Measurements from ENCODE around the gene UNC13C. TPM values are rescaled to one million over a fixed set of nuclear protein-coding genes. Genes with fewer than 3 reads are reported as not detected.

UNC13C gene
- total and polyA plus RNA-seq, 2 experiments from 2014 or later, result not detected

- 10 to 11% methylated on average over 1 of the region's 1 CpG for WGBS, 2 experiments (ENCODE audit: low coverage in 1 of 2, low lambda C conversion rate in 2 of 2, missing lambda C conversion rate in 2 of 2)
- in situ Hi-C loops (cut with MboI), result no loop called here
- Histone ChIP-seq H3K27ac (no peak overlapping the region), H3K4me2 (ENCODE audit: unreplicated experiment) (no peak overlapping the region), H3K27me3 (replicated peaks; ENCODE audit: insufficient read depth) (no peaks in the 10 kb centered on the region), H3K9ac (no peak overlapping the region), H3K9me2 (ENCODE audit: insufficient read depth) (no peaks in the 10 kb centered on the region), H3K9me3 (ENCODE audit: low read depth) (no peaks in the 10 kb centered on the region), H2AFZ (no peak overlapping the region), H3K79me2 (ENCODE audit: insufficient read depth) (no peaks in the 10 kb centered on the region), H3K4me1 (ENCODE audit: insufficient read depth) (no peaks in the 10 kb centered on the region), H3K4me3 (no peak overlapping the region), H3F3A (ENCODE audit: insufficient read depth) (no peaks in the 10 kb centered on the region), H4K20me1 (ENCODE audit: insufficient read depth) (no peaks in the 10 kb centered on the region), H3K36me3 (ENCODE audit: low read depth) (no peaks in the 10 kb centered on the region)
- no peak for TF ChIP-seq EZH2phosphoT487 (IDR thresholded peaks at IDR 0.05; ENCODE audit: insufficient read depth, low read depth)
- TF ChIP-seq EZH2 (IDR thresholded peaks at IDR 0.05; ENCODE audit: insufficient read depth, poor library complexity, severe bottlenecking), result no peak
- no peak for DNase-seq
These were observed 572.7 kb downstream of the UNC13C start for GRCh38 chr15:54550954-54551353.

DNA sequence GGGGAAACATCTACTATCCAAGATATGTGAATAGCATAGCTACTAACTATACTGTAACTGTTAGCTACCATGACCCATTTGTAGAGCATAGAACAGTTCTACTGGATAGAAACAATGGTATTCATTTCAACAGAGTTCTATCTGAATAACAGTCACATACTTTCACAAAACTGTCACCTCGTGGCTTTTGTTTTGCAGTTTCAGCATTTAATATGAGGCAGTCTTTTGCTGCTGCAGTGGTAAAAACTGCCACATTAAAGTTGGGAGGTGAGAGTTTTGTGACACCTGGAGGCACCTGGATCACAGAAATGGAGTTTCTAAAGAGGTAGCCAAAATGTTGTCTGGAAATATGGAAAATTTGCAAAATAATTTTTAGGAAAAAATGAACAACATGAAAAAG, 578.0 kb downstream of the UNC13C start:
- Histone ChIP-seq H3K36me3 (ENCODE audit: low read depth) (no peaks in the 10 kb centered on the region), H3K9me2 (ENCODE audit: insufficient read depth) (no peaks in the 10 kb centered on the region), H3F3A (ENCODE audit: insufficient read depth) (no peaks in the 10 kb centered on the region), H3K4me1 (ENCODE audit: insufficient read depth) (no peaks in the 10 kb centered on the region), H3K27me3 (replicated peaks; ENCODE audit: insufficient read depth) (no peaks in the 10 kb centered on the region), H3K4me3 (no peak overlapping the region), H3K79me2 (ENCODE audit: insufficient read depth) (no peaks in the 10 kb centered on the region), H2AFZ (no peak overlapping the region), H3K4me2 (ENCODE audit: unreplicated experiment) (no peak overlapping the region), H3K9ac (no peak overlapping the region), H3K9me3 (ENCODE audit: low read depth) (no peaks in the 10 kb centered on the region), H3K27ac (no peak overlapping the region), H4K20me1 (ENCODE audit: insufficient read depth) (no peaks in the 10 kb centered on the region)
- no peak for DNase-seq
- WGBS, 2 experiments (ENCODE audit: low coverage in 1 of 2, low lambda C conversion rate in 2 of 2, missing lambda C conversion rate in 2 of 2), result 0% methylated on average over 1 of the region's 1 CpG
- in situ Hi-C loops (cut with MboI), result no loop called here
- TF ChIP-seq EZH2phosphoT487 (IDR thresholded peaks at IDR 0.05; ENCODE audit: insufficient read depth, low read depth), result no peak

DNA sequence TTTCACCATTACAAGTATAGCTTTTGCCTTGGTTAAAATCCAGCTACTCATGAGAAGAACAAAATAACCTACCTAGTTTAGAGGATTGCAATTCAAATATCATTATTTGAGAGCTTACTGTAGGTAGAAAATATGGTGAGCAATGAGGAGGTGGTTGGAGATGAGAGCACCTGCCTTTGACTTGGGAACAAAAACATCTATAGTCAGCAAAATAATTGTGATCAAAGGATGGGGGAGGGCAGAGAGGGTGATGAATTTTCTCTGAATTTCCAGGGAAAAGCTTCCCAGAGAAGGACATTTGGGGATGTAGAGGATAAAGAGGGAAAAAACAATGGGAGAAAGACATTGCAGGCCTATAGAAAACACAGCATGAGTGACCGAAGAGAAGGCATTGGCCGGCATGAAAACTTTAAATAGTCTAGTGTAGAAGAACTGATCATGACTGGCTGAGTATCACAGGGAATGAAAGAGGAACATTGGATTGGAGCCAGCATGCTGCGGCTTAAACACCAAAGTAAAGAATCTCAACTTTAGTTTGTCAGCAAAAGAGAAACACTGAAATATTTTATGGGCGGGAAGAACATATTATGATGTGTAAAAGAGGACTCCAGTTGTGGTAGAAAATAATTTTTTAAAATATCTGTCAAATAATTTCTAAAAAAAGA, 581.3 kb downstream of the UNC13C start:
- Histone ChIP-seq H3F3A (ENCODE audit: insufficient read depth) (no peaks in the 10 kb centered on the region), H3K36me3 (ENCODE audit: low read depth) (no peaks in the 10 kb centered on the region), H3K9me3 (ENCODE audit: low read depth) (no peaks in the 10 kb centered on the region), H3K9me2 (ENCODE audit: insufficient read depth) (no peaks in the 10 kb centered on the region), H3K9ac (no peak overlapping the region), H3K4me3 (no peak overlapping the region), H3K27me3 (replicated peaks; ENCODE audit: insufficient read depth) (no peaks in the 10 kb centered on the region), H3K4me2 (ENCODE audit: unreplicated experiment) (no peak overlapping the region), H4K20me1 (ENCODE audit: insufficient read depth) (no peaks in the 10 kb centered on the region), H2AFZ (no peak overlapping the region), H3K4me1 (ENCODE audit: insufficient read depth) (no peaks in the 10 kb centered on the region), H3K27ac (no peak overlapping the region), H3K79me2 (ENCODE audit: insufficient read depth) (no peaks in the 10 kb centered on the region)
- in situ Hi-C loops (cut with MboI), result no loop called here
- 28 to 34% methylated on average over 4 of the region's 4 CpGs for WGBS, 2 experiments (ENCODE audit: low coverage in 1 of 2, low lambda C conversion rate in 2 of 2, missing lambda C conversion rate in 2 of 2)
- no peak for DNase-seq
- TF ChIP-seq EZH2phosphoT487 (IDR thresholded peaks at IDR 0.05; ENCODE audit: insufficient read depth, low read depth) (no peak), EZH2 (IDR thresholded peaks at IDR 0.05; ENCODE audit: insufficient read depth, poor library complexity, severe bottlenecking) (no peak)

GRCh38 chr15:54560417-54560816, 582.2 kb downstream of the UNC13C start:
- Histone ChIP-seq H2AFZ (no peak overlapping the region), H3K4me3 (no peak overlapping the region), H3K27ac (no peak overlapping the region), H4K20me1 (ENCODE audit: insufficient read depth) (no peaks in the 10 kb centered on the region), H3K9me2 (ENCODE audit: insufficient read depth) (no peaks in the 10 kb centered on the region), H3K9ac (no peak overlapping the region), H3K36me3 (ENCODE audit: low read depth) (no peaks in the 10 kb centered on the region), H3K4me1 (ENCODE audit: insufficient read depth) (no peaks in the 10 kb centered on the region), H3K4me2 (ENCODE audit: unreplicated experiment) (no peak overlapping the region), H3K79me2 (ENCODE audit: insufficient read depth) (no peaks in the 10 kb centered on the region), H3K27me3 (replicated peaks; ENCODE audit: insufficient read depth) (no peaks in the 10 kb centered on the region), H3K9me3 (ENCODE audit: low read depth) (no peaks in the 10 kb centered on the region), H3F3A (ENCODE audit: insufficient read depth) (no peaks in the 10 kb centered on the region)
- WGBS, 2 experiments (ENCODE audit: low coverage in 1 of 2, low lambda C conversion rate in 2 of 2, missing lambda C conversion rate in 2 of 2), result 12 to 31% methylated on average over 2 of the region's 2 CpGs
- TF ChIP-seq EZH2 (IDR thresholded peaks at IDR 0.05; ENCODE audit: insufficient read depth, poor library complexity, severe bottlenecking) (no peak), EZH2phosphoT487 (IDR thresholded peaks at IDR 0.05; ENCODE audit: insufficient read depth, low read depth) (no peak)
- in situ Hi-C loops (cut with MboI), result no loop called here
- DNase-seq, result no peak

GRCh38 chr15:54564166-54564565, 585.9 kb downstream of the UNC13C start:
- Histone ChIP-seq H4K20me1 (ENCODE audit: insufficient read depth) (no peaks in the 10 kb centered on the region), H3K4me2 (ENCODE audit: unreplicated experiment) (no peak overlapping the region), H3K36me3 (ENCODE audit: low read depth) (no peaks in the 10 kb centered on the region), H3K27ac (no peak overlapping the region), H3K9me3 (ENCODE audit: low read depth) (no peaks in the 10 kb centered on the region), H3K9ac (no peak overlapping the region), H3K27me3 (replicated peaks; ENCODE audit: insufficient read depth) (no peaks in the 10 kb centered on the region), H3K4me3 (no peak overlapping the region), H3K79me2 (ENCODE audit: insufficient read depth) (no peaks in the 10 kb centered on the region), H3K4me1 (ENCODE audit: insufficient read depth) (no peaks in the 10 kb centered on the region), H3K9me2 (ENCODE audit: insufficient read depth) (no peaks in the 10 kb centered on the region), H2AFZ (no peak overlapping the region), H3F3A (ENCODE audit: insufficient read depth) (no peaks in the 10 kb centered on the region)
- WGBS, 2 experiments (ENCODE audit: low coverage in 1 of 2, low lambda C conversion rate in 2 of 2, missing lambda C conversion rate in 2 of 2), result 9 to 13% methylated on average over 3 of the region's 3 CpGs
- in situ Hi-C loops (cut with MboI), result no loop called here
- TF ChIP-seq EZH2 (IDR thresholded peaks at IDR 0.05; ENCODE audit: insufficient read depth, poor library complexity, severe bottlenecking) (no peak), EZH2phosphoT487 (IDR thresholded peaks at IDR 0.05; ENCODE audit: insufficient read depth, low read depth) (no peak)
- no peak for DNase-seq
